SK-N-SH (cell line): Measurements from ENCODE around the gene SMARCD2. TPM values are rescaled to one million over a fixed set of nuclear protein-coding genes. Genes with fewer than 3 reads are reported as not detected.
"Not testable (repeated sequence)": the region's sequence is repeated elsewhere in the genome, so short reads cannot be mapped to it uniquely, and the experiment has no call there.

ENCODE experiments used
- CTCF ChIA-PET: fragments of 300-600, 350-600 bp; formaldehyde crosslinking; extraction: SDS; loops from one replicate; lab custom pipeline; 2021; lab: Yijun Ruan, JAX
- POLR2A ChIA-PET: fragments of 350-600 bp; sonication (Branson Sonifier 250); formaldehyde crosslinking; extraction: SDS; loops from one replicate; lab custom pipeline; 2020; ENCODE audit warnings: antibody characterized with exemption, inconsistent platforms; lab: Yijun Ruan, JAX
- DNase-seq: peaks from one replicate; pipeline ENCODE4 v3.0.0; 2012
- H2AFZ ChIP-seq: fragments of 200-600 bp; sonication (generic); 2 replicates; pipeline ENCODE4 v1.8.1; 2016; ENCODE audit warnings: antibody characterized with exemption, mild to moderate bottlenecking, low read depth
- H3F3A ChIP-seq: fragments of 200-600 bp; sonication (generic); replicated peaks from 2 replicates; pipeline ENCODE3; 2016; ENCODE audit warnings: antibody characterized with exemption, mild to moderate bottlenecking; ENCODE audit not compliant: insufficient read depth
- H3K27ac ChIP-seq, 2 experiments: fragments of 200-500 bp in 1 of 2; fragments of 200-600 bp in 1 of 2; sonication (Bioruptor generic) in 1 of 2; sonication (generic), shearing (Covaris generic) in 1 of 2; 2 replicates each; pipeline versions ENCODE4 v1.5.1 to v1.6.1; 2014 to 2016; ENCODE audit warnings: low read depth in 2 of 2, inconsistent platforms in 1 of 2, low read length in 1 of 2, mild to moderate bottlenecking in 1 of 2, mixed read lengths in 1 of 2
- H3K27me3 ChIP-seq: fragments of 200-600 bp; sonication (generic), shearing (Covaris generic); 2 replicates; pipeline ENCODE4 v1.6.1; 2016; ENCODE audit warnings: mixed run types; ENCODE audit not compliant: insufficient read depth
- H3K36me3 ChIP-seq, 2 experiments: fragments of 200-500 bp in 1 of 2; fragments of 200-600 bp in 1 of 2; sonication (Bioruptor generic) in 1 of 2; sonication (generic) in 1 of 2; replicated peaks in 1 of 2; 2 replicates each; pipeline versions ENCODE3 to v1.5.1; 2014 to 2016; ENCODE audit warnings: low read length in 1 of 2, mild to moderate bottlenecking in 1 of 2; ENCODE audit not compliant: insufficient read depth in 2 of 2, control insufficient read depth in 1 of 2
- H3K4me1 ChIP-seq, 2 experiments: fragments of 200-500 bp in 1 of 2; fragments of 200-600 bp in 1 of 2; sonication (Bioruptor generic) in 1 of 2; sonication (generic), shearing (Covaris generic) in 1 of 2; 2 replicates each; pipeline versions ENCODE4 v1.5.1 to v1.6.1; 2014 to 2016; ENCODE audit warnings: low read depth in 1 of 2, low read length in 1 of 2, mixed run types in 1 of 2; ENCODE audit not compliant: insufficient read depth in 2 of 2, control insufficient read depth in 1 of 2
- H3K4me2 ChIP-seq: fragments of 200-600 bp; sonication (generic), shearing (Covaris generic); 2 replicates; pipeline ENCODE4 v1.6.1; 2017; ENCODE audit warnings: mixed run types
- H3K4me3 ChIP-seq, 2 experiments: fragments of 200-500 bp in 1 of 2; fragments of 200-600 bp in 1 of 2; sonication (Bioruptor generic) in 1 of 2; sonication (generic), shearing (Covaris generic) in 1 of 2; 2 replicates each; pipeline versions ENCODE4 v1.5.1 to v1.8.1; 2014 to 2016; ENCODE audit warnings: low read depth in 2 of 2, inconsistent platforms in 1 of 2, low read length in 1 of 2, mild to moderate bottlenecking in 1 of 2, mixed read lengths in 1 of 2, moderate library complexity in 1 of 2
- H3K79me2 ChIP-seq: fragments of 200-600 bp; sonication (generic); 2 replicates; pipeline ENCODE4 v1.8.1; 2017; ENCODE audit warnings: mild to moderate bottlenecking; ENCODE audit not compliant: insufficient read depth
- H3K9ac ChIP-seq: fragments of 200-600 bp; sonication (generic); 2 replicates; pipeline ENCODE4 v1.6.1; 2017; ENCODE audit warnings: mixed run types
- H3K9me2 ChIP-seq: fragments of 200-600 bp; sonication (generic); 2 replicates; pipeline ENCODE4 v1.6.1; 2017; ENCODE audit warnings: mixed run types
- H3K9me3 ChIP-seq: fragments of 200-600 bp; sonication (generic); 2 replicates; pipeline ENCODE4 v1.6.1; 2017; ENCODE audit warnings: mixed run types, mild to moderate bottlenecking, moderate library complexity
- H4K20me1 ChIP-seq: fragments of 200-600 bp; sonication (generic); 2 replicates; pipeline ENCODE4 v1.6.1; 2017; ENCODE audit warnings: mild to moderate bottlenecking, mixed run types; ENCODE audit not compliant: insufficient read depth
- CTCF ChIP-seq: fragments of 200-600 bp; sonication (generic); IDR thresholded peaks from 2 replicates; pipeline ENCODE4 v1.6.1; 2017; ENCODE audit warnings: antibody characterized with exemption, mild to moderate bottlenecking, moderate library complexity
- RFX5 ChIP-seq: IDR thresholded peaks from 2 replicates; pipeline ENCODE4 v1.6.1; 2012; ENCODE audit warnings: mild to moderate bottlenecking, improper control_type of control experiment, low read length
- WGBS: methylation state at CpG from one replicate; pipeline ENCODE4 v1.1.6; 2017; ENCODE audit warnings: low lambda C conversion rate; 5-methylcytosine and 5-hydroxymethylcytosine counted together
- polyA plus RNA-seq, 3 experiments: library from polyadenylated mRNA; depleted of rRNA; stranded (reverse); fragments of >200 nt; gene quantifications; 2 replicates each; pipeline ENCODE4 v1.2.3, GENCODE V29; 2012

Gene SMARCD2
- polyA plus RNA-seq, 1 of the 3 experiments (the other 2 are of a cell fraction), result 89.1 TPM

DNA sequence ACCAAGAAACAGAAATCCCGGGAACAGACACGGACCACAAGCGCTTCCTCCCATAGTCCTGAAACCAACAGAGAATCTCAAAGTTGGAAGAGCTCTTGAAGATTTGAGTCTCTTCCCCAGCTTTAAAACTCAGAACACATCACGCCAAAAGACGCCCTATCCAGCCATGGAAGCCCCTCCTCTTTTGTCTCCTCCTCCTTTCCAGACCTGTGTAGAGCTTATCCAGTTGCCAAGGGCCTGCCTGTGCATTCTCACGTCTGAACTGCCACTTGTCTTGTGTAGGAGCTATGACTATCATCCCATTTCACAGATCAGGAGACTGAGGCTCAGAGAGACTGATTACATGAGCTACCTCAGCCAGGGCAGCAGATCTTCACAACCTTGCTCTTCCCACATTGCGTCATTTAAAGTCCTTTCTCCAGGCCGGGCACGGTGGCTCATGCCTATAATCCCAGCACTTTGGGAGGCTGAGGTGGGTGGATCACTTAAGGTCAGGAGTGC, 40.2 kb upstream of the SMARCD2 start:
- H2AFZ ChIP-seq, H3K9me3 ChIP-seq, H4K20me1 ChIP-seq, H3K79me2 ChIP-seq, POLR2A ChIA-PET, H3K9ac ChIP-seq, H3K4me1 ChIP-seq, H3K4me3 ChIP-seq, H3K27ac ChIP-seq, H3K9me2 ChIP-seq, DNase-seq, H3K4me2 ChIP-seq, H3K27me3 ChIP-seq, H3K36me3 ChIP-seq, H3F3A ChIP-seq: not testable (repeated sequence)
- CTCF ChIA-PET, result interaction anchor here (1.4 to 2.7 kb wide), 3 partner anchors 17 to 110 kb away, joined by 5 to 15 read pairs (median 5); no protein-coding TSS in a partner anchor
- WGBS, result 69% methylated on average over 8 of the region's 9 CpGs

DNA sequence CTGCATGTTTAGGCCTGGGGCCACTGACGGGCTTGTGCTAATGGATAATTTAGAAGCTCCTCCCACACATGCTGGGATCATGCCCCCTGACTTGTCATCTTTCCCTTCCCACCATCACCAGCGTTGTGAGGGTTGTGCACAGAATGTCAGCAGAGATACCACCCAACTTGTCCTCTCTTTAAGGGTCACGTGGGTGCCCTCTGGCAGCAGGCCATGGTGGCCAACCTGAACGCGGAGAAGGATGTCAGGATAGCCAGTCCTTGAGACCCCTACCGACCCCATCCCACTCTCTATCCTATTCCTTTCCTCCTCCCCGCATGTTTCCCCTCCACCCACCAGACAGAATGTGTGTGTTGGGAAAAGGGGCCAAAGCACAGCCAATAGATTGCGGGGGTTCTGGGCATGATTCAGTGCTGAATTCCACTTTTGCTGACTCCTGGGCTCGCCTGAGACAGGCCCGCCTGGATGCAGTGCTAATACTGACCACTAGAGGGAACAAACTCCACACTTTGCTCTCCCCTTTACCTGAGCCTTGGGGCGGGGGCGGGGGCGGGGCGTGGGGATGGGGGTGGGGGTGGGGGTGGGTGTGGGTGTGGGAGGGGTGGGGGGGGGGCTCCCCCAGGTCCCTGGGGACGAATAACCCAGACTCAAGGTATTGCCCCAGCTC, 39.6 kb upstream of the SMARCD2 start, which contains the start of gene GH2:
Gene GH2, minus strand, starts transcription at position 10 of the 667 bp plus-strand sequence. CDS start 143 bp downstream, outside the sequence.
- Histone ChIP-seq H3K4me2 (no peak within 1 kb of the TSS), H3K27me3 (peaks cover 5% of the 10 kb centered on the region), H3K9me3 (no peaks in the 10 kb centered on the region), H4K20me1 (no peaks in the 10 kb centered on the region), H3K36me3 (no peaks in the 10 kb centered on the region), H3K27ac (no peak within 1 kb of the TSS), H3K4me1 (no peaks in the 10 kb centered on the region), H3K9me2 (no peaks in the 10 kb centered on the region), H3K79me2 (no peaks in the 10 kb centered on the region), H3K4me3 (no peak within 1 kb of the TSS), H2AFZ (no peak within 1 kb of the TSS), H3K9ac (no peak within 1 kb of the TSS), H3F3A (no peaks in the 10 kb centered on the region)
- peak; percentile 85 for DNase-seq
- TF ChIP-seq RFX5 (no peak), CTCF (peak; percentile 51)
- CTCF ChIA-PET, result interaction anchor here (1.1 to 2.7 kb wide), 10 partner anchors 16 to 146 kb away, joined by 3 to 15 read pairs (median 5); partner anchors contain the start of gene CSHL1
- POLR2A ChIA-PET, result no interaction called here
- 53% methylated on average over 11 of the region's 15 CpGs for WGBS

GRCh38 chr17:63881337-63881736, 38.9 kb upstream of the SMARCD2 start:
- H3K9ac ChIP-seq, H3K4me3 ChIP-seq, H3K79me2 ChIP-seq, DNase-seq, H3F3A ChIP-seq, H3K4me1 ChIP-seq, H2AFZ ChIP-seq, POLR2A ChIA-PET, H3K36me3 ChIP-seq, H3K9me3 ChIP-seq, H3K27me3 ChIP-seq, H3K4me2 ChIP-seq, H3K27ac ChIP-seq, H3K9me2 ChIP-seq, H4K20me1 ChIP-seq: not testable (repeated sequence)
- CTCF ChIA-PET, result interaction anchor here (1.1 to 2.0 kb wide), 7 partner anchors 16 to 147 kb away, joined by 3 to 11 read pairs (median 5); partner anchors contain the start of gene CSHL1
- WGBS, result 77% methylated on average over 11 of the region's 11 CpGs
